Measurements from ENCODE around the gene RBMS1.
A peak's percentile ranks its signal among the peaks of the same experiment; 100 is the strongest.

RBMS1 gene

GRCh38 chr2:160392201-160392600 lies 101.4 kb downstream of the RBMS1 start:
- Mint-ChIP-seq H3K4me1 (peaks cover 77% of the 10 kb centered on the region), H3K27me3 (no peaks in the 10 kb centered on the region), H3K36me3 (peaks cover 34% of the 10 kb centered on the region), H3K27ac (no peak overlapping the region), H3K4me3 (no peak overlapping the region), H3K9me3 (no peaks in the 10 kb centered on the region)
- no peak for DNase-seq
- CTCF ChIA-PET = interaction anchor here (1.4 kb wide), 1 partner anchor 11 kb away, joined by 4 read pairs; no protein-coding TSS in a partner anchor

GRCh38 chr2:160390544-160391455 lies 102.8 kb downstream of the RBMS1 start:
- H3K36me3 Mint-ChIP-seq = peaks cover 33% of the 10 kb centered on the region
- CTCF ChIA-PET = no interaction called here
- peaks cover 88% of the 10 kb centered on the region for H3K4me1 Mint-ChIP-seq
- no peaks in the 10 kb centered on the region for H3K9me3 Mint-ChIP-seq
- DNase-seq = no peak
- H3K27ac Mint-ChIP-seq = no peak overlapping the region
- H3K27me3 Mint-ChIP-seq = no peaks in the 10 kb centered on the region
- H3K4me3 Mint-ChIP-seq = no peak overlapping the region

- H3K9me3 Mint-ChIP-seq = no peaks in the 10 kb centered on the region
- H3K4me1 Mint-ChIP-seq = peaks cover 90% of the 10 kb centered on the region
- H3K4me3 Mint-ChIP-seq = no peak overlapping the region
- no peak overlapping the region for H3K27ac Mint-ChIP-seq
- DNase-seq = no peak
- peaks cover 29% of the 10 kb centered on the region for H3K36me3 Mint-ChIP-seq
- no peaks in the 10 kb centered on the region for H3K27me3 Mint-ChIP-seq
- CTCF ChIA-PET = interaction anchor here (0.7 kb wide), 1 partner anchor 17 kb away, joined by 3 read pairs; no protein-coding TSS in a partner anchor
Measured at GRCh38 chr2:160389875-160390274, 103.7 kb downstream of the RBMS1 start.

- H3K4me1 Mint-ChIP-seq = peaks cover 82% of the 10 kb centered on the region
- CTCF ChIA-PET = interaction anchor here (0.6 to 1.1 kb wide), 3 partner anchors 11 to 65 kb away, joined by 3 to 5 read pairs (median 3); no protein-coding TSS in a partner anchor
- H3K27ac Mint-ChIP-seq = peak overlapping the region; percentile 64
- no peaks in the 10 kb centered on the region for H3K27me3 Mint-ChIP-seq
- peak overlapping the region; percentile 22 for H3K4me3 Mint-ChIP-seq
- H3K9me3 Mint-ChIP-seq = no peaks in the 10 kb centered on the region
- peaks cover 28% of the 10 kb centered on the region for H3K36me3 Mint-ChIP-seq
- DNase-seq = peak; percentile 70
Measured at GRCh38 chr2:160388464-160389263, 104.9 kb downstream of the RBMS1 start.

GRCh38 chr2:160387558-160388262 lies 105.9 kb downstream of the RBMS1 start:
- H3K27ac Mint-ChIP-seq = peak overlapping the region; percentile 64
- peaks cover 25% of the 10 kb centered on the region for H3K36me3 Mint-ChIP-seq
- no peak overlapping the region for H3K4me3 Mint-ChIP-seq
- H3K9me3 Mint-ChIP-seq = no peaks in the 10 kb centered on the region
- no peak for DNase-seq
- H3K27me3 Mint-ChIP-seq = no peaks in the 10 kb centered on the region
- CTCF ChIA-PET = interaction anchor here (1.1 kb wide), 1 partner anchor 64 kb away, joined by 5 read pairs; no protein-coding TSS in a partner anchor
- H3K4me1 Mint-ChIP-seq = peaks cover 72% of the 10 kb centered on the region

GRCh38 chr2:160384791-160385190 lies 108.8 kb downstream of the RBMS1 start:
- Mint-ChIP-seq H3K9me3 (no peaks in the 10 kb centered on the region), H3K36me3 (peaks cover 14% of the 10 kb centered on the region), H3K4me3 (no peak overlapping the region), H3K4me1 (peaks cover 66% of the 10 kb centered on the region), H3K27ac (no peak overlapping the region), H3K27me3 (no peaks in the 10 kb centered on the region)
- CTCF ChIA-PET = no interaction called here
- no peak for DNase-seq

GRCh38 chr2:160381425-160381951 lies 112.1 kb downstream of the RBMS1 start:
- peaks cover 59% of the 10 kb centered on the region for H3K4me1 Mint-ChIP-seq
- H3K27me3 Mint-ChIP-seq = no peaks in the 10 kb centered on the region
- H3K36me3 Mint-ChIP-seq = peaks cover 10% of the 10 kb centered on the region
- H3K4me3 Mint-ChIP-seq = no peak overlapping the region
- no peak overlapping the region for H3K27ac Mint-ChIP-seq
- H3K9me3 Mint-ChIP-seq = no peaks in the 10 kb centered on the region
- CTCF ChIA-PET = interaction anchor here (1.1 to 1.4 kb wide), 2 partner anchors 11 to 12 kb away, joined by 3 to 4 read pairs; no protein-coding TSS in a partner anchor
- no peak for DNase-seq

GRCh38 chr2:160380611-160381010 lies 113.0 kb downstream of the RBMS1 start:
- Mint-ChIP-seq H3K9me3 (no peaks in the 10 kb centered on the region), H3K4me1 (peaks cover 62% of the 10 kb centered on the region), H3K36me3 (peaks cover 12% of the 10 kb centered on the region), H3K4me3 (no peak overlapping the region), H3K27me3 (no peaks in the 10 kb centered on the region), H3K27ac (no peak overlapping the region)
- CTCF ChIA-PET = interaction anchor here (1.4 kb wide), 1 partner anchor 12 kb away, joined by 4 read pairs; no protein-coding TSS in a partner anchor
- no peak for DNase-seq

GRCh38 chr2:160380000-160380570 lies 113.5 kb downstream of the RBMS1 start:
- no peak overlapping the region for H3K4me3 Mint-ChIP-seq
- H3K9me3 Mint-ChIP-seq = no peaks in the 10 kb centered on the region
- H3K27me3 Mint-ChIP-seq = no peaks in the 10 kb centered on the region
- peaks cover 64% of the 10 kb centered on the region for H3K4me1 Mint-ChIP-seq
- peak overlapping the region; percentile 1 for H3K27ac Mint-ChIP-seq
- H3K36me3 Mint-ChIP-seq = peaks cover 13% of the 10 kb centered on the region
- CTCF ChIA-PET = interaction anchor here (1.4 kb wide), 1 partner anchor 12 kb away, joined by 4 read pairs; no protein-coding TSS in a partner anchor
- no peak for DNase-seq

- H3K4me3 Mint-ChIP-seq = no peak overlapping the region
- no peaks in the 10 kb centered on the region for H3K27me3 Mint-ChIP-seq
- no peak for DNase-seq
- H3K9me3 Mint-ChIP-seq = no peaks in the 10 kb centered on the region
- H3K4me1 Mint-ChIP-seq = peaks cover 67% of the 10 kb centered on the region
- H3K27ac Mint-ChIP-seq = peak overlapping the region; percentile 26
- H3K36me3 Mint-ChIP-seq = peaks cover 16% of the 10 kb centered on the region
- CTCF ChIA-PET = no interaction called here
Measured at GRCh38 chr2:160379399-160379798, 114.2 kb downstream of the RBMS1 start.

GRCh38 chr2:160377204-160377995 lies 116.2 kb downstream of the RBMS1 start:
- H3K27me3 Mint-ChIP-seq = no peaks in the 10 kb centered on the region
- DNase-seq = no peak
- peaks cover 84% of the 10 kb centered on the region for H3K4me1 Mint-ChIP-seq
- no peak overlapping the region for H3K27ac Mint-ChIP-seq
- H3K9me3 Mint-ChIP-seq = no peaks in the 10 kb centered on the region
- CTCF ChIA-PET = interaction anchor here (1.1 kb wide), 1 partner anchor 12 kb away, joined by 3 read pairs; no protein-coding TSS in a partner anchor
- H3K4me3 Mint-ChIP-seq = no peak overlapping the region
- H3K36me3 Mint-ChIP-seq = peaks cover 22% of the 10 kb centered on the region

GRCh38 chr2:160376576-160376975 lies 117.0 kb downstream of the RBMS1 start:
- DNase-seq = no peak
- H3K4me3 Mint-ChIP-seq = no peak overlapping the region
- H3K27me3 Mint-ChIP-seq = no peaks in the 10 kb centered on the region
- H3K36me3 Mint-ChIP-seq = peaks cover 22% of the 10 kb centered on the region
- H3K4me1 Mint-ChIP-seq = peaks cover 86% of the 10 kb centered on the region
- no peak overlapping the region for H3K27ac Mint-ChIP-seq
- no peaks in the 10 kb centered on the region for H3K9me3 Mint-ChIP-seq
- CTCF ChIA-PET = no interaction called here

Data from activated naive CD4-positive, alpha-beta T cell treated with anti-CD3 and anti-CD28 coated beads, Interleukin-2, amount 10 ng/mL, durations not matched to agents 7 days and 5 days (primary cell).